GM12878 (cell line): ENCODE measurements around the gene IQSEC2. TPM values are rescaled to one million over a fixed set of nuclear protein-coding genes. Genes with fewer than 3 reads are reported as not detected.

Source experiments
- ATAC-seq: fragments of 200-7000 bp; cut with Tn5 transposase; 3 replicates; pipeline ENCODE4 v1.9.1; 2020; ENCODE audit warnings: mild to moderate bottlenecking, moderate library complexity
- BruUV-seq: library from RNA; stranded (reverse); fragments of 400-500 nt; replicated peaks from 2 replicates; lab custom pipeline; 2021; lab: Mats Ljungman, UMichigan
- CTCF ChIA-PET: fragments of 300-600 bp; sonication (Branson Sonifier 250); formaldehyde crosslinking; extraction: SDS; loops from one replicate; lab custom pipeline; 2021; ENCODE audit warnings: inconsistent platforms; lab: Yijun Ruan, JAX
- POLR2A ChIA-PET: fragments of 350-600 bp; formaldehyde crosslinking; extraction: SDS; loops from one replicate; lab custom pipeline; 2021; ENCODE audit warnings: inconsistent platforms; lab: Charles Lee
- RAD21 ChIA-PET: fragments of 300-600 bp; sonication (Branson Sonifier 250); formaldehyde crosslinking; loops from one replicate; lab custom pipeline; 2023; ENCODE audit warnings: antibody characterized with exemption; ENCODE audit not compliant: unreplicated experiment; lab: Charles Lee
- SMC1A ChIA-PET: fragments of 300-600 bp; sonication (Branson Sonifier 250); formaldehyde crosslinking; loops from one replicate; lab custom pipeline; 2023; ENCODE audit not compliant: unreplicated experiment, uncharacterized antibody; lab: Charles Lee
- DNase-seq: peaks from one replicate; pipeline ENCODE4 v3.0.0-alpha.2; 2011; ENCODE audit warnings: low read depth, low spot score
- FAIRE-seq: peaks from 3 replicates; lab custom pipeline; 2011; peaks lifted over from hg19 to GRCh38; lab: Jason Lieb, UNC
- H2AFZ ChIP-seq: 2 replicates; pipeline ENCODE4 v1.6.0; 2011; ENCODE audit warnings: low read depth, low read length, control low read depth; ENCODE audit not compliant: control insufficient read depth
- H3K27ac ChIP-seq: 2 replicates; pipeline ENCODE4 v1.5.1; 2011; ENCODE audit warnings: control low read depth; ENCODE audit not compliant: control insufficient read depth, insufficient read depth
- H3K27me3 ChIP-seq, 2 experiments: replicated peaks in 1 of 2; 2 replicates each; pipeline versions ENCODE4 v1.6.0 to v1.6.1; 2011; ENCODE audit warnings: low read length in 1 of 2; ENCODE audit not compliant: control insufficient read depth in 2 of 2, insufficient read depth in 2 of 2
- H3K36me3 ChIP-seq, 2 experiments: 2 replicates each; pipeline ENCODE4 v1.5.1; 2011; ENCODE audit warnings: low read length in 1 of 2; ENCODE audit not compliant: control insufficient read depth in 2 of 2, insufficient read depth in 2 of 2
- H3K4me1 ChIP-seq: 2 replicates; pipeline ENCODE4 v1.6.1; 2011; ENCODE audit warnings: mild to moderate bottlenecking, low read length, moderate library complexity, mixed read lengths; ENCODE audit not compliant: control insufficient read depth, insufficient read depth
- H3K4me2 ChIP-seq: 2 replicates; pipeline ENCODE4 v1.6.0; 2011; ENCODE audit warnings: control low read depth; ENCODE audit not compliant: control insufficient read depth, insufficient read depth
- H3K4me3 ChIP-seq: fragments of 200-600 bp; sonication (generic); 2 replicates; pipeline ENCODE4 v1.5.1; 2016
- H3K79me2 ChIP-seq: 2 replicates; pipeline ENCODE4 v1.6.0; 2011; ENCODE audit warnings: low read length; ENCODE audit not compliant: control insufficient read depth, insufficient read depth
- H3K9ac ChIP-seq: 2 replicates; pipeline ENCODE4 v1.8.0; 2011; ENCODE audit warnings: low read length, control low read depth, mixed read lengths; ENCODE audit not compliant: control insufficient read depth, insufficient read depth
- H3K9me3 ChIP-seq: replicated peaks from 3 replicates; pipeline ENCODE4 v1.5.1; 2011; ENCODE audit warnings: mild to moderate bottlenecking, low read length; ENCODE audit not compliant: control insufficient read depth, insufficient read depth
- H4K20me1 ChIP-seq: 2 replicates; pipeline ENCODE4 v1.6.0; 2011; ENCODE audit not compliant: control insufficient read depth, insufficient read depth
- JUND ChIP-seq: IDR thresholded peaks from 2 replicates; pipeline ENCODE4 v1.6.1; 2012; ENCODE audit warnings: low read depth, mild to moderate bottlenecking, low read length, improper control_type of control experiment, moderate library complexity
- WGBS: methylation state at CpG from one replicate; pipeline ENCODE4 v1.1.6; 2016; ENCODE audit warnings: low lambda C conversion rate; ENCODE audit not compliant: insufficient replicate concordance, insufficient coverage; ENCODE audit errors: missing lambda C conversion rate; 5-methylcytosine and 5-hydroxymethylcytosine counted together
- in situ Hi-C: fragments of 300-500 bp; cut with MboI; formaldehyde crosslinking; loops from 9 replicates; pipeline ENCODE4 v1.14.3; 2018; ENCODE audit warnings: mixed read lengths
- intact Hi-C: fragments of 100-400 bp; cut with micrococcal nuclease; formaldehyde crosslinking; loops from one replicate; pipeline ENCODE4 v1.14.2; 2022; ENCODE audit not compliant: unreplicated experiment
- polyA plus RNA-seq, 11 experiments: library from polyadenylated mRNA; depleted of rRNA in 4 of 11; unstranded in 6 of 11; stranded (reverse) in 5 of 11; fragments of >200 nt; fragmentation: Nextera tagmentation in 4 of 11; fragmentation: Illumina TruSeq in 1 of 11; extraction: Ambion mirVana in 4 of 11; extraction: Trizol in 1 of 11; gene quantifications; 1 replicate in 1 of 11; 2 replicates in 10 of 11; pipeline versions ENCODE4 v1.2.1 to v1.2.3, GENCODE V29; 2011 to 2016; ENCODE audit warnings: inconsistent platforms in 2 of 11, missing spikeins in 2 of 11, low read depth in 1 of 11
- total RNA-seq, 4 experiments: library from RNA; depleted of rRNA in 3 of 4; stranded (reverse); fragments of >200 nt in 3 of 4; fragmentation: Illumina TruSeq in 1 of 4; extraction: Trizol in 1 of 4; gene quantifications; 2 replicates each; pipeline versions ENCODE4 v1.2.1 to v1.2.3, GENCODE V29; 2013 to 2021
- TF ChIP-seq, protein P1 (sequence below): IDR thresholded peaks from 2 replicates; pipeline ENCODE4 v1.6.1; 2011; ENCODE audit warnings: borderline replicate concordance, low read depth, mild to moderate bottlenecking, moderate library complexity, mixed read lengths, low read length; ENCODE audit not compliant: insufficient read depth; ENCODE audit errors: extremely low read length
- TF ChIP-seq, protein P2 (sequence below): fragments of 450-650 bp; conservative IDR thresholded peaks from 2 replicates; pipeline ENCODE4 v1.6.1; 2017; ENCODE audit warnings: mild to moderate bottlenecking, moderate library complexity

Gene IQSEC2
- total and polyA plus RNA-seq, 10 of the 15 experiments (the other 5 are each of a cell fraction or from before 2014, with no cell fraction given): 0.01 to 0.23 (median 0.04) TPM; not detected in 3

DNA sequence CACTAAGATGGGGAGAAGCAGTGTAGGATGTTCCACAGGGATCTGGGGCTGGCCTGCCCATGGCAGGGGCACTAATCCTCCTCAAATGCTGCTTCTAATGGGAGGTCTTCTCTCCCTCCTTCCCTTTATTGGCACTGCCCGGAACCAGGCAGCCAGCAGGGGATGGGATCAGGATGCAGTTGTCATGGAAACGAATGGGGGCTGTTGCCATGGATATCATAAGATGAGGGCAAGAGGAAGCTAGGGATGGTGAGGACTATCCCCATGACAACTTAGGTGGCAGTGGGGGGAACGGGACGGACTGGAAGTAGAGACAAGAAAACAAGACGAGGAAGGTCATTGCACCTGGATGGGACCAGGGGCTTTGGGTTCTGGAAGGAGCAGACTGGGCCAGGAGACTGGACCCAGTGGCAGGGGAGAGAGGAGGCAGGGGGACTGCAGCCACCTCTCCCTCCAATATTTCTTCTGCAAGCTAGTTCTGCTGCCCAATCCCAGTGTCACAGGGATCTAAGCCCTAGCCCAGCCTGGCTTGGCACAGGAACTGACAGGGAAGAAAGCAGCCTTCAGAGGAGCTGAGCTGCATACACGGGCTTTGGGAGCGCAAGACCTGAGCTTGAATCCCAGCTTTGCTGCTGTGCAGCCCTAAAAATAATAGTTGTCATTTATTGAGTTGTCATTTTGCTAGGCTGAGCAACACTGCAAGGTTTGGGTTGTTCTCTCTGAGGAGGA is 19.0 kb downstream of the IQSEC2 start:
- Histone ChIP-seq H3K36me3 (no peaks in the 10 kb centered on the region), H2AFZ (no peak overlapping the region), H3K9ac (no peak overlapping the region), H3K79me2 (no peaks in the 10 kb centered on the region), H3K27me3 (peaks cover 0 to 3% of the 10 kb centered on the region in 2 experiments; a peak in 2 of 4 replicates), H3K9me3 (no peaks in the 10 kb centered on the region), H3K4me1 (no peaks in the 10 kb centered on the region), H3K4me2 (no peak overlapping the region), H3K27ac (no peak overlapping the region), H4K20me1 (no peaks in the 10 kb centered on the region), H3K4me3 (no peak overlapping the region)
- ATAC-seq: no peak
- RAD21 ChIA-PET: no interaction called here
- intact Hi-C loops (no loop called here), in situ Hi-C loops (no loop called here)
- TF ChIP-seq, protein P1, sequence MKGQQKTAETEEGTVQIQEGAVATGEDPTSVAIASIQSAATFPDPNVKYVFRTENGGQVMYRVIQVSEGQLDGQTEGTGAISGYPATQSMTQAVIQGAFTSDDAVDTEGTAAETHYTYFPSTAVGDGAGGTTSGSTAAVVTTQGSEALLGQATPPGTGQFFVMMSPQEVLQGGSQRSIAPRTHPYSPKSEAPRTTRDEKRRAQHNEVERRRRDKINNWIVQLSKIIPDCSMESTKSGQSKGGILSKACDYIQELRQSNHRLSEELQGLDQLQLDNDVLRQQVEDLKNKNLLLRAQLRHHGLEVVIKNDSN: no peak
- TF ChIP-seq, protein P2, sequence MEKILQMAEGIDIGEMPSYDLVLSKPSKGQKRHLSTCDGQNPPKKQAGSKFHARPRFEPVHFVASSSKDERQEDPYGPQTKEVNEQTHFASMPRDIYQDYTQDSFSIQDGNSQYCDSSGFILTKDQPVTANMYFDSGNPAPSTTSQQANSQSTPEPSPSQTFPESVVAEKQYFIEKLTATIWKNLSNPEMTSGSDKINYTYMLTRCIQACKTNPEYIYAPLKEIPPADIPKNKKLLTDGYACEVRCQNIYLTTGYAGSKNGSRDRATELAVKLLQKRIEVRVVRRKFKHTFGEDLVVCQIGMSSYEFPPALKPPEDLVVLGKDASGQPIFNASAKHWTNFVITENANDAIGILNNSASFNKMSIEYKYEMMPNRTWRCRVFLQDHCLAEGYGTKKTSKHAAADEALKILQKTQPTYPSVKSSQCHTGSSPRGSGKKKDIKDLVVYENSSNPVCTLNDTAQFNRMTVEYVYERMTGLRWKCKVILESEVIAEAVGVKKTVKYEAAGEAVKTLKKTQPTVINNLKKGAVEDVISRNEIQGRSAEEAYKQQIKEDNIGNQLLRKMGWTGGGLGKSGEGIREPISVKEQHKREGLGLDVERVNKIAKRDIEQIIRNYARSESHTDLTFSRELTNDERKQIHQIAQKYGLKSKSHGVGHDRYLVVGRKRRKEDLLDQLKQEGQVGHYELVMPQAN: no peak
- no peak for TF ChIP-seq JUND
- DNase-seq: no peak
- POLR2A ChIA-PET: no interaction called here
- no peak for FAIRE-seq
- BruUV-seq: no TSS peak
- CTCF ChIA-PET: no interaction called here
- SMC1A ChIA-PET: no interaction called here
- WGBS: 15% methylated on average over 7 of the region's 7 CpGs
